HUDEP-2 (cell line): ENCODE data around the gene BSPRY.
"Not testable (repeated sequence)": the region's sequence is repeated elsewhere in the genome, so short reads cannot be mapped to it uniquely, and the experiment has no call there.

Experiments
- DNase-seq, 76 experiments: peaks; one replicate each; lab custom pipeline; 2025; ENCODE audit not compliant: unreplicated experiment in 76 of 76; lab: John Stamatoyannopoulos, UW

BSPRY gene

DNA sequence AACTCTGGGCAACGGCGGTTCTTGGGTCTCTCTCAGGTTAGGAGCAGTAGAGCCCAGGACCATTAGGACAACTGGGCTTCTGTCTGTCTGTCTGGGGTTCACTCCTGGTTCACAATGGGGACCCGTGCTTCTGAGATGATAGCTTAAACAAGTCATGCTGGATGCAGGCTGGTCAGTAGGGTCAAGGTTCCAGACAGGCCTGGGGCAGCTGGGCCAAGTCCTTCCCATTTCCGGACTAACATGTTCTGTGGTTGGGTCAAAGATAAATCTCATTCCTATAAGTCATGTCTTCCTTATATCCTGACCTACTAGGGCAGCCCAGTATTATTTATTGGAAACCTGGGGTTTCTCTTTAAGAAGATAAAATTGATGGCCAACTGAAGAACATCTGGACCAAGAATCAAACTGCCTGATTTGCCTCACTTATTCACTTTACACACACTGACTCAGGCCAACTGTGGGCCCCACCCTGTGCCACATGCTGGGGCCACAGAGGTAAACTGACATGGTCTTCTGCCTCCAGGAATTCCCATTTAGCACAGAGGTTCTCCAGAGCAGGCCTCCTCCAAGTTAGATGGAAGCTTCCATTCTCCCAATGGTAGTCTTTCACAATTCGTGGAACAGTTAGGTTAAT lies 19.1 kb downstream of the BSPRY start:
- peak in 51 of 76 experiments; percentile 15 to 80 (median 43) for DNase-seq

DNA sequence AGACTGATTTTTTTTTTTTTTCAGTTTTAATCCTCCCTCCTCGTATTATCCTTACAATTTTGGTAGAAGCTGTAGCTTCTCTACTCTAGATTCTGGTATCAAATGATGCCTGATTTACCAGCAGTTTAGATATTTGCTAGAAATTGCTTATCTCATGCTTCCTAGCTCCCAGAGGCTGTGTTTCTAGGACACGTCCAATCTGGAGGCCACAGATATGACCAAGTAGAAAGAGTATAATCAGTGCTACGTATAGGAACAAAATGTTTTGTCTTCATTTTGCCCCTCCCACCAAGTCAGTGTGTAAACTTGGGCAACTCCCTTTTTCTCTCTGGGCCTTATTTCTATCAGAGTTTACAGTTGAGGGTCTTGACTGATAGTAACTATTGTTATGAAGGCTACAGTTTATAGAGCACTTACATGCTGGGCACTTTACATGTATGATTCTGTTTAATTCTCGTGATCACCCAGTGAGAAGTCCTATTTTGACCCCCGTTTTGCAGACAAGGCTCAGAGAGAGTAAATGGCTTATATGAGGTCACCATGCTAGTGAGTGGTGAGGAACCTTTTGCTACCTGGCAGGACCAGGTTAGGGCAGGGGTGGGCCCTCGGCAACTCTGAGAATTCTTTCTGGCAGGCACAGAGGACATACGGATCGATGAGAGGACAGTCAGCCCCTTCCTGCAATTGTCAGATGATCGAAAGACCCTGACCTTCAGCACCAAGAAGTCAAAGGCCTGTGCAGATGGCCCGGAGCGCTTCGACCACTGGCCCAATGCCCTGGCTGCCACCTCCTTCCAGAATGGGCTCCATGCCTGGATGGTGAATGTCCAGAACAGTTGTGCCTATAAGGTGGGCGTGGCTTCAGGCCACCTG lies 19.9 kb downstream of the BSPRY start:
- peak in 65 of 76 experiments; percentile 13 to 96 (median 71) for DNase-seq

DNA sequence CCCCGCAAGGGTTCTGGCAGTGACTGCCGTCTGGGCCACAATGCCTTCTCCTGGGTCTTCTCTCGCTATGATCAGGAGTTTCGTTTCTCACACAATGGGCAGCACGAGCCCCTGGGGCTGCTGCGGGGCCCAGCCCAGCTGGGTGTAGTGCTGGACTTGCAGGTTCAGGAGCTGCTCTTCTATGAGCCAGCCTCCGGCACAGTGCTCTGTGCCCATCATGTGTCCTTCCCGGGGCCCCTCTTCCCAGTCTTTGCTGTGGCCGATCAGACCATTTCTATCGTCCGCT lies 20.5 kb downstream of the BSPRY start:
- DNase-seq: peak in 2 of 76 experiments; percentile 25 to 30

DNA sequence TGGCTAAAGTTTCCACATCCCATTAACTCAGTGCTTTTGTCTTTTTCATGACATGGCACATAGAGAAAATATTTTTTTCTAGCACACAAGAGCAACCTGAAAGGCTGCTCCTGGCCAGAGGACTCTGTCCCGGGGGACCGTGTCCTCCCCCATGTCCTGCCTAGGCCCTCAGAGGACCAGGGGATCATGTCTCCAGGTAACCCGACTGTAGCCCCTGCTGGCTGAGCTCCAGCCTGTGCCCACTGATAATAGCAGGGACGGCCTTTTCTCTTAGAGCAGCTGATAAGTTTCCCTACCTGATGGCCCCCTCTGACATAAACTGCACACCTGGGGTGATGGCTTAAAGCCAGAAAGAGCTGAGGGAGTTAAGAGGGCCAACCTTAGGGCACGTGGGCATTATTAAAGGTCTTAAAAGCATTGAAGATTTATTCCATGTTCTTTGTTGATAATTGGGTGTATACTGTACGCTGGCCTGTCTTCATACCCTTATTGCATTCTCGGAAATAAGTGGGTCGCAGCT lies 21.5 kb downstream of the BSPRY start:
- no peak for DNase-seq

DNA sequence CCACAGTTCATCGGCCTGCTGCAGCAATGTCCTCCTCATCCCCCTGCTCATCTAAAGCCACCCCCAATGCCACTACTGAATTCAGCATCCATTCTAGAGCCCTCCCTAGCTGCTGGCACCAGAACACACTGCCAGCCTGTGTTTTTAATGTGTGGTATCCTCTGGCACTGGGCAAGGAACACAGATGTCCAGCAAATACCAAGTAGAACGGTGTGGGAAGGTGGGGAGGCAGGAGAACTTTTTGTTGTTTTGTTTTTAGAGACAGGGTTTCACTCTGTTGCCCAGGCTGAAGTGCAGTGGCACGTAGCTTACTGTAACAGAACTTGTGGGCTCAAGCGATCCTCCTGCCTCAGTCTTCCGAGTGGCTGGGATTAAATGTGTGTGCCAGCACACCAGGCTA lies 22.7 kb downstream of the BSPRY start:
- DNase-seq: peak in 2 of 76 experiments; percentile 22 to 23

DNA sequence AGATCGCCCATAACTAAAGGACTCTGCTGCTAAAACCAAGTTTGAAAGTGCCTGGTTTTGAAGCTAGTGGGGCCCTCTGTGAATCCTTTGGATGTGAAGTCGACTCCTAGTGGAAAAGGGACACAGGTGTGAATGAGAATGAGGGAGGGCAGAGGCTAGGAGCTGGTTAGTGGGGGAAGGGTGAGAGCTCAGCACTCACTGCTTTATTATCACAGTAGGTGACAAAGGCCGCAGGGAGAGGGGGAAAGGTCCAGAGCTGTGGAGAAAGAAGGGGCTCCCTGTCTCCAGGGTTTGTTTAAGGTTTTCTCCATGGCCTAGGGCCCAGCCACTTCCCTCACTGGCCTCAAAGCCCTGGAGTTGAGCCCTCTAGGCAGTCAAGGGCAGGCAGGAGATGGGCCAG lies 23.9 kb downstream of the BSPRY start:
- DNase-seq: no peak

DNA sequence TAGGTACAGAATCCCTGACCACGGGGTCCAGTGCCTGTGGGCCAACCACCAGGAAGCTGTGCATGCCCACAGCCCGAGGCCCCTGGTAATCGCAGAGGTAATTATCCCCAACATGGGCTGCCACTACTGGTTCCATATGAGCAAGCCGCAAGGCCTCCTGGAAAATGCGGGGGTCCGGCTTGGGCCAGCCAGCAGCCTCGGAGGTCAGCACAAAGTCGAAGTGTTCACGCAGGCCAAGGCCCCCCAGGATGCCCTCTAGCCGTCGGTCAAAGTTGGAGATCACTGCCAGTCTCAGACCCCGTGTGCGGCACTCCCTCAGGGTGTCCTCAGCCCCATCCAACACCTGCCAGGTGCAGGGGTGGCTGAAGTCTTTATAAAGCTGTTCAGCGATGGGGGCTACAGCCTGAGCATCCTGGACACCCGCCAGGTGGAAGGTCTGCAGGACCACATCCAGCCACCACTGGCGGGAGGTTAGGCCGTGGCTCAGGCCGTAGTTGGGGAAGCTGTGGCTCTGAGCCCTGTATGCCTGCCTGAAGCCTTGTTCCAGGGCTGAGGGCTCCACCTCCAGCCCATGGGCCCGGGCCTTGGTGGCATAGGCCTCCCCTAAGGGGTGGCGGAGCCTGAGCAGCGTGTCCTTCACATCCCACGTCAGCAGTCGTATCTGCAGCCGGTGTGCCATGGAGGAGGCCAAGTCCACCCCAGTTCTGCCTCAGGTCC lies 24.5 kb downstream of the BSPRY start:
- DNase-seq: no peak

DNA sequence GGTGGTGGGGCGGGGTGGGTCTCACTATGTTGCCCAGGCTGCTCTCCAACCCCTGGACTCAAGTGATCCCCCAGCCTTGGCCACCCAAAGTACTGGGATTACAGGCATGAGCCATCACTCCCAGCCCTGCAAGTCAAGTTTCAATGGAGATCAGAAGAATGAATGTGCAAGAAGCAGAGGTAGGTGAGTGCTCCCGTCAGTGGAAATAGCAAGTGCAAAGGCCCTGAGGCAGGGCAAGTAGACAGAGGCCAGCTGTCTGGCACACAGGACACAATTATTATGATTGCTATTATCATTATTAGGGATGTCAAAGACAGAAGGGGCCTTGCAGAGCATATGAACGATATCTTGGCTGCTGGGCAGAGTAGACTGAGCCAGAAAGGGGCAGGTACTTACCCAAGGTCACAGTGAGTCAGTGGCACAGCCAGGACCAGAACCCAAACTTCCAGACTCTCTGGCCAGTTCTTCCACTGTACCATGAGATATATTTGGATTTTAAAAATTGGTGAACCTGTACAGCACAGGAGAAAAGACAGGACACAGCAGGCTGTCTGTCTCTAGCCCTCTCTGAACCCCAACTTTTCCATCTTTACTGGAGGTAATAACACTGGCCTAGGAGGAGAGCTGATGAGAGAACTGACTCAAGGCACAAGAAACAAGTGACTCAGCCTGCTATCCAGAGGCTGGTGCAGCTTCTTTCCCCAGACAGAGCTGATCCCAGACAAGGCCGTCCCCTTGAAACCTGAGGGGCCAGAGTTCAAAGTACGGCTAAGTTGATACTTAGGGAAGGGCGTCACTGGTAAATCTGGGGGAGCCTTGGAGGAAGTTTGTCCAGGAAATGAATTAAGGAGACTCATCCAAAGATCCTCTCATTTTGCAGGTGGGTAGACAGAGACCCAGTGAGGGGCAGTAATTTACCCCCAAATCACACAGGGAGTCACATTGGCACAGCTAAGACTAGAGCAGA lies 26.0 kb downstream of the BSPRY start:
- DNase-seq: peak in 3 of 76 experiments; percentile 15 to 29 (median 16)

DNA sequence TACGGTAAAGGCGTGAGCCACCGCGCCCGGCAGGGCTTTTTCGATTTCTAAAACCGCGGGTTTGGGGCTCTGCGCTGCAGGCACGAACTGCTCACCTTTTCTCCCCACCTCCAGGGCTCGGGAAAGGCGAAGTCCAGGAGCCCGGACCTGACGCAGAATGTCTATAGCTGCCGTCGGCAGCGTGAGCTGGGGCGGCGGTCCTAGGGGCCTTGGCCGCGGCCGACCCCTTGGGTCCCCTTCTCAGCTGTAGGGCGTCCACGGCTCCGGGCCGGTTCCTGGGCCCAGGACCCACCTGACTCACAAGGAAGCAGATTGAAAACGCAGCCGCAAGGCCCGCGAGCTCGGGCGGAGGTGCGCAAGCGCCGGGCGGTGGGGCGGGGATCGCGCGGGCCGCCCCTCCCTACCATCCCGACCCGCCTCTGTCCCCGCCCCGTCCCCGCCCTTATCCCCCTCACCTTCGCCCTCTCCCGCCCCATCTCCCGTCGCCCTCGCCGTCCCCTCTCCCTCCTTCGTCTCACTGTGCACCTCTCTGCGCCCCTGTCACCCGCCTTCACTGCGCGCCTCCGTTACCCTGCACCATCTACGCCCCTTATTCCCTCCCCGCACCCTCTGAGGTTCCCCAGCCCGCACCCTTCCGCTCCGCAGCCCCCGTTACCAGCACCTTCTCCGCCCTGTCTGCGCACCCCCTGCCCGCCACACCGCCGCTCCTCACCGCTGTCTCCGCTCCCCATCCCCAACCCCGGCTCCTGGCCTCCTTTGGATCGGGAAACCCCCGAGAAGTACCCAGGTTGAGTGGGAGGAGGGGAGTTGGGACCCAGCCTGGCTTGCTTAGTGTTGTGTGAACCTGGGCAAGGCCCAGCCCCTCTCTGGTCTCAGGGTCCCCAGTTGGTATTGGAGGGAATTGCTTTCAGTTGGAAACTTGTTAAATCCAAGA lies 27.6 kb downstream of the BSPRY start, which contains the start of gene HDHD3:
TSS of gene HDHD3 (minus strand) at position 353 of the 934 bp plus-strand sequence. CDS start 2,632 bp downstream, outside the sequence.
- peak in 65 of 76 experiments; percentile 8 to 79 (median 55) for DNase-seq

DNA sequence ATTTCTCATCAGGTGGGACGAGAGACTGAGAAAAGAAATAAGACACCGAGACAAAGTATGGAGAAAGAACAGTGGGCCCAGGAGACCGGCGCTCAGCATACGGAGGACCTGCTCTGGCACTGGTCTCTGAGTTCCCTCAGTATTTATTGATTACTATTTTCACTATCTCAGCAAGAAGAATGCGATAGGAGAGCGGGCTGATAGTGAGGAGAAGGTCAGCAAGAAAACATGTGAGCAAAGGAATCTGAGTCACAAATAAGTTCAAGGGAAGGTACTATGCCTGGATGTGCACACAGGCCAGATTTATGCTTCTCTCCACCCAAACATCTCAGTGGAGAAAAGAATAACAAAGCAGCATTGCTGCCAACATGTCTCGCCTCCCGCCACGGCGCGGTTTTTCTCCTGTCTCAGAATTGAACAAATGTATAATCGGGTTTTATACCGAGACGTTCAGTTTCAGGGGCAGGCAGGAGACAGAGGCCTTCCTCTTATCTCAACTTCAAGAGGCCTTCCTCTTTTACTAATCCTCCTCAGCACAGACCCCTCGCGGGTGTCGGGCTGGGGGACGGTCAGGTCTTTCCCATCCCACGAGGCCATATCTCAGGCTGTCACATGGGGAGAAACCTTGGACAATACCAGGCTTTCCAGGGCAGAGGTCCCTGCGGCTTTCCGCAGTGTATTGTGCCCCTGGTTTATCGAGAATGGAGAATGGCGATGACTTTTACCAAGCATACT lies 29.9 kb downstream of the BSPRY start:
- peak in 3 of 76 experiments; percentile 18 to 32 (median 30) for DNase-seq

DNA sequence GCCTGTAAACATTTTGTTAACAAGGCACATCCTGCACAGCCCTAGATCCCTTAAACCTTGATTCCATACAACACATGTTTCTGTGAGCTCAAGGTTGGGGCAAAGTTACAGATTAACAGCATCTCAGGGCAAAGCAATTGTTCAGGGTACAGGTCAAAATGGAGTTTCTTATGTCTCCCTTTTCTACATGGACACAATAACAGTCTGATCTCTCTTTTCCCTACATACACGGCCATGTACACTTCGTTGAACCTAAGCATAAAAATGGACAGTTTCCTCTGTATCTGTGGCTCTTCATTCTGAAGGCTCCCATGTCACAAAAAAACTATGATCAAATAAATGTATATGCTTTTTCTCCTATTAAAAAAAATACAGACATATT lies 30.5 kb downstream of the BSPRY start:
- not testable (repeated sequence) for DNase-seq

DNA sequence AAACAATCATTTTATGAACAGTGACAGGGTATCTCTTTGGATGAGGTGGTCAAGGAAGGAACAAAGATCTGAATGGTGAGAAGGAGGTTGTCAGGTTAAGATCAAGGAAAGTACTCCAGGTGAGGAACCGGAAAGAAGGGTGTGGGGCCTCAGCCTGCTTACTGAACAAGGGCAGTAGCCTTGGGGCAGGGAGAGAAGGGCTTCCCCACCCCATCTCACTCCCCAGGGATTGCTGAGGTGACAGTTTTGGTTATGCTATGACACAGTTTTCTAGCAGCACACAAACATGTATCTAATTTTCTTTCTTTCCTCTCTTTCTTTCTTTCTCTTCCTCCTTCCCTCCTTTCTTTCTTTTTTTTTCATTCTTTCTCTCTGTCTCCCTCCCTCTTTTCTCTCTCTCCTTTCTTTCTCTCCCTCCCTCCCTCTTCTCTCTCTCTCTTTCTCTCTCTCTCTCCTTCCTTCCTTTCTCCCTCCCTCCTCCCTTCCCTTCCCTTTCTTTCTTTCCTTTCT lies 31.6 kb downstream of the BSPRY start:
- no peak for DNase-seq

DNA sequence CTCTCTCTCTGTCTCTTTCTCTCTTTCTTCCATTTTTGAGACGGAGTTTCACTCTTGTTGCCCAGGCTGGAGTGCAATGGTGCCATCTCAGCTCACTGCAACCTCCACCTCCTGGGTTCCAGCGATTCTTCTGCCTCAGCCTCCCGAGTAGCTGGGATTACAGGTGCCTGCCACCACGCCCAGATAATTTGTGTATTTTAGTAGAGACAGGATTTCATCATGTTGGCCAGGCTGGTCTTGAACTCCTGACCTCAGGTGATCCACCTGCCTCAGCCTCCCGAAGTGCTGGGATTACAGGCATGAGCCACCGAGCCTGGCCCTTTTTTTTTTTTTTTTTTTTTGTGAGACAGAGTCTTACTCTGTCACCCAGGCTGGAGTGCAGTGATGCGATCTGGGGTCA lies 32.1 kb downstream of the BSPRY start:
- not testable (repeated sequence) for DNase-seq

DNA sequence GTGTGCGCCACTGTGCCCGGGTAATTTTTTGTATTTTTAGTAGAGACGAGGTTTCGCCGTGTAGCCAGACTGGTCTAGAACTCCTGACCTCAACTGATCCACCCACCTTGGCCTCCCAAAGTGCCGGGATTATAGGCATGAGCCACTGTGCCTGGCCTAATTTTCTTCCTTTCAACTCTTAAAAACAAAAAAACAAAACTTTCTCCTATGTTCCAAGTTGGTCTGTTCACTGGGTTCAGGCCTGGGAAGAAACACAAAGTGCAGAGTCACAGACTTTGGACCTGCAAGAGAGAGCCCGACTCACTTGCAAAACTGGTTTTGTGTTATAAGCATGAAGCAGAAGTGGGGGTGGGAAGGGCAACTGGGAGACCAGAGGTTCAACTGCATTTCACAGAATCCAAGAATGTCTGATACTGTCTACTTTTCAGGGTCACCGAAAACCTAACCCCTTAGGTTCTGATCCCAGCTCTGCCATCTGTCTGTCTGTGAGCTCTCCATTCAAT lies 32.6 kb downstream of the BSPRY start:
- no peak for DNase-seq

DNA sequence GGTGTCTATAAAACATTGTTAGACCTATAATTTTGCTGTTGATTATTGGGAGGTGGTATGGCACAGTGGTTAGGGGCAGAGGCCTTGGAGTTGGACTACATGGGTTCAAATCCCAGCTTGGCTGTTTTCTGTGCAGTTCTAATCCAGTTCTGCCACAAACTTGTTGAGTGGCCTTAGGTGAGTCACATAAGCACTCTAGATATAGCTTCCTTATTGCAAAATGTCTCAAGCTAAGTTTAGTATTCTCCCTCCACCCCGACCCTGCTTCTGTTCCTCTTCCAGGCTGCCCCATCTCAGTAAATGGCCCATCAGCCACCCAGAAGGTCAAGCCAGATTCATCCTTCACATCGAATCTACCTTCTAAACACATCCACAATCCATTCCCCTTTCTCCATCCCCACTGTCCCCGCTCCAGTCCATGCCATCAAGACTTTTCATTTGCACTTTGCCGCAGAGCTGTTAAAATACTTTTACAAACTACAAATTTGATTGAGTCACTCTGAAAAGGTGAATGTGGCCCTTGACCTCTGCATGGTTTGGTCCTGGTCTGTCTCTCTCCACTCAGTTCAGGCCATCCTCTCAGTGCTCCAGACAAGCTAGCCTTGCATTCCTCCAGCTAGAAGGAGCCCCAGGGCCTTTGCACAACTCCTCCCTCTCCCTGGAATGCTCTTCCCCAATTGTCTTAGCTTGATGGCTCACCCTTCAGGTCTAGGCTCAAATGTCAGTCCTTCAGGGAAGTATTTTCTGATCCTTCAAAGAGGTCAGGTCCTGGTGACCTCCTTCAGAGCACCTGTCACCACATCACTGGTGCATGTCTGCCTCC lies 37.4 kb downstream of the BSPRY start:
- DNase-seq: no peak

DNA sequence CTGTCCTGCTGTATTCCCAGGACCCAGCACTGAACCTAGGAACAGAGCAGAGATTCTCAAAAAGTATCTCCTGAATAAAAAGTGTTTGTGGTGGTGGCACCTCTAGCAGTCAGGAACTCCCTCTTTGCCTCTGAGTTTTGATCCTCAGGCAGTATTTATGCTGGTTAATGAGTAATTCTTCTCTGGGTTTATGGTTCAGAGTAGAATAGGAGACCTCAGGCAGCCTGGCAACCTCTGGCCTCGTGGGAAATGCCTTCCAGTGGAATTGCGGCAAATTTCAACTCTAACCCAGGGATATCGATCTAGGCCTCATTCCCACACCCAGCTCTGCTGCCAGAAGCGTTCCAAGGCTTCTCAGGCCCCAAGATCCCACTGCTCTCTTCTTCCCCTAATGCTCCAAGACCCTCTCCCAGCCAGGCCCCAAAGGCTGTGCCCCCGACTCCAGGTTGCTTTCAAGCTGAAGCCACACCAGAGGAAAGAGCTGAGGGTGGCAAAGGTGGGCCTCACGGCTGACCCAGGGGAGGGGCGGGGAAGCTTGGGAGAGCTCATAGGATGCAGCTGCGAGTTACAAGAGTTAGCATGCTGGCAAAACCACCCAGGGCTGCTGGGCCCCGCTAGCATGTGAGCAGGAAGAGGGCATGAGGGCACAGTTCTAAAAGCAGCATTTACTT lies 38.4 kb downstream of the BSPRY start:
- DNase-seq: no peak
